Measurements from ENCODE around the gene AEBP2. TPM values are rescaled to one million over a fixed set of nuclear protein-coding genes. Genes with fewer than 3 reads are reported as not detected.
"Not testable (repeated sequence)": the region's sequence is repeated elsewhere in the genome, so short reads cannot be mapped to it uniquely, and the experiment has no call there.

The AEBP2 gene
- total and polyA plus RNA-seq, 3 experiments from 2014 or later = 14.8 to 77.0 (median 73.6) TPM

GRCh38 chr12:19465711-19466110 lies 26.4 kb downstream of the AEBP2 start:
- Histone ChIP-seq H3K36me3 (ENCODE audit: insufficient read depth, low read length) (peaks cover 16% of the 10 kb centered on the region), H3K27me3 (ENCODE audit: insufficient read depth, low read length, poor library complexity, severe bottlenecking) (no peaks in the 10 kb centered on the region), H3K9me3 (ENCODE audit: low read length) (no peaks in the 10 kb centered on the region), H3K27ac (ENCODE audit: low read depth, low read length) (no peak overlapping the region), H3K4me3 (ENCODE audit: low read length) (no peak overlapping the region), H3K4me1 (ENCODE audit: insufficient read depth, low read length) (peaks cover 3% of the 10 kb centered on the region)
- Mint-ChIP-seq H3K9me3 (no peaks in the 10 kb centered on the region), H3K36me3 (peaks cover 13 to 68% (median 24%) of the 10 kb centered on the region in 3 donors), H3K27me3 (no peaks in the 10 kb centered on the region), H3K4me3 (no peak overlapping the region), H3K4me1 (peaks cover 34 to 54% (median 41%) of the 10 kb centered on the region in 3 donors), H3K27ac (peak overlapping the region in 1 of 8 donors; percentile 41)
- no peak for DNase-seq
- POLR2A ChIA-PET = no interaction called here
- CTCF ChIA-PET = no interaction called here

DNA sequence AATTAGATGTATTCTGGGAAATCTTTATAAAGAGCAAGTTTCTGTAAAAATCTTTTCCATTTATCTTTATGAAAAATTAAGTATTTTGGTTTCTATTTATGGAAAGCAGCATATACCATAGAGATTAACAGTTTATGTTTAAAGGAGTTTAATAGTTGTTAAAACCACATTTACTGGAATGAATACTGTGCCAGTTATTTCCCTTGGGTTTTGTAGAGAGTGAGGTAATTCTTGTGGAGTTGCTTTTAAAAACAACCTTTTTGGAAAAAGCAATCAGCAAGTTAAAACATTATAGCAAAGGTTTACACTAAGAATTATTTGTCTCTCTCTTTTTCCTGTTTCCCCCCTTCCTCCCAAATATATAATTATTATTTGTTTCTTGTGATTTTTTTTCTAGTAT lies 34.9 kb downstream of the AEBP2 start:
- Histone ChIP-seq H3K4me3 (ENCODE audit: low read length) (no peak overlapping the region), H3K9me3 (ENCODE audit: low read length) (no peaks in the 10 kb centered on the region), H3K27me3 (ENCODE audit: insufficient read depth, low read length, poor library complexity, severe bottlenecking) (no peaks in the 10 kb centered on the region), H3K4me1 (ENCODE audit: insufficient read depth, low read length) (no peaks in the 10 kb centered on the region), H3K36me3 (ENCODE audit: insufficient read depth, low read length) (peaks cover 13% of the 10 kb centered on the region), H3K27ac (ENCODE audit: low read depth, low read length) (no peak overlapping the region)
- Mint-ChIP-seq H3K27me3 (no peaks in the 10 kb centered on the region), H3K4me3 (no peak overlapping the region), H3K4me1 (peaks cover 39 to 76% (median 74%) of the 10 kb centered on the region in 3 donors), H3K36me3 (peaks cover 33 to 80% (median 33%) of the 10 kb centered on the region in 3 donors), H3K27ac (peak overlapping the region in 1 of 8 donors; percentile 54), H3K9me3 (peaks cover 0 to 4% (median 3%) of the 10 kb centered on the region in 5 donors)
- no peak for DNase-seq
- CTCF ChIA-PET = no interaction called here
- POLR2A ChIA-PET = no interaction called here

DNA sequence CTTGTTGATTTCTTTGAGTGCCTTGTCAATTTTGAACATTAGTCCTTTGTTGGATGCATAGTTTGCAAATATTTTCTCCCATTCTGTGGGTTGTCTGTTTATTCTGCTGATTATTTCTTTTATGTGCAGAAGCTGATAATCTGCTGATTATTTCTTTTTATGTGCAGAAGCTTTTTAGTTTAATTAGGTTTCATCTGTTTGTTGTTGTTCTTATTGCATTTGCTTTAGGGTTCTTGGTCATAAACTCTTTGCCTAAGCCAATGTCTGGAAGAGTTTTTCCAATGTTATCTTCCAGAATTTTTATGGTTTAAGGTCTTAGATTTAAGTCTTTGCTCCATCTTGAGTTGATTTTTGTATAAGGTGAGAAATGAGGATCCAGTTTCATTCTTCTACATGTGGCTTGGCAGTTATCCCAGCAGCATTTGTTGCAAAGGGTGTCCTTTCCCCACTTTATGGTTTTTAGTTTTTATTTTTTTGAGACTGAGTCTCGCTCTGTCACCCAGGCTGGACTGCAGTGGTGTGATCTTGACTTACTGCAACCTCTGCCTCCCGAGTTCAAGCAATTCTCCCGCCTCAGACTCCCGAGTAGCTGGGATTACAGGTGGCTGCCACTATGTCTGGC lies 36.7 kb downstream of the AEBP2 start:
- CTCF ChIA-PET; H3K27me3 Mint-ChIP-seq; H3K27ac ChIP-seq (ENCODE audit: low read depth, low read length); H3K4me1 ChIP-seq (ENCODE audit: insufficient read depth, low read length); DNase-seq; H3K4me3 Mint-ChIP-seq; H3K4me3 ChIP-seq (ENCODE audit: low read length); H3K27me3 ChIP-seq (ENCODE audit: insufficient read depth, low read length, poor library complexity, severe bottlenecking); POLR2A ChIA-PET; H3K9me3 ChIP-seq (ENCODE audit: low read length): not testable (repeated sequence)
- Mint-ChIP-seq H3K9me3 (peaks cover 8 to 17% (median 11%) of the 10 kb centered on the region in 5 donors), H3K4me1 (peaks cover 39 to 82% (median 60%) of the 10 kb centered on the region in 3 donors), H3K27ac (peak overlapping the region in 2 of 8 donors; percentile 9 to 58), H3K36me3 (peaks cover 41 to 82% (median 48%) of the 10 kb centered on the region in 3 donors)
- peaks cover 13% of the 10 kb centered on the region for H3K36me3 ChIP-seq (ENCODE audit: insufficient read depth, low read length)

DNA sequence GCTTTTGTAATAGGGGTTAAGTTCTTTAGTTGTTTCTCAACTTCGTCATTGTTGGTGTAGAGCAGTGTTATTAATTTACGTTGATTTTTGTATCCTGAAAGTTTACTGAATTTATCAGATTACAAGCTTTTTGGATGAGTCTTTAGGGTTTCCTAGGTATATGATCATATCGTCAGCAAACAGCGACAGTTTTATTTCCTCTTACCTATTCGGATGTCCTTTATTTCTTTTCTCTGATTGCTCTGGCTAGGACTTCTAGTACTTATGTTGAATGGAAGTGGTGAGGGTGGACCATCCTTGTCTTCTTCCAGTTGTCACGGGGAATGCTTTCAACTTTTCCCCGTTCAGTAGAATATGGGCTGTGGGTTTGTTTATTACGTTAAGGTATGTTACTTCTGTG lies 37.8 kb downstream of the AEBP2 start:
- CTCF ChIA-PET = no interaction called here
- Histone ChIP-seq H3K4me1 (ENCODE audit: insufficient read depth, low read length) (peaks cover 8% of the 10 kb centered on the region), H3K4me3 (ENCODE audit: low read length) (no peak overlapping the region), H3K36me3 (ENCODE audit: insufficient read depth, low read length) (peaks cover 13% of the 10 kb centered on the region), H3K27ac (ENCODE audit: low read depth, low read length) (no peak overlapping the region), H3K27me3 (ENCODE audit: insufficient read depth, low read length, poor library complexity, severe bottlenecking) (no peaks in the 10 kb centered on the region), H3K9me3 (ENCODE audit: low read length) (peaks cover 6% of the 10 kb centered on the region)
- peak overlapping the region in 6 of 8 donors; percentile 5 to 66 (median 32) for H3K27ac Mint-ChIP-seq
- peaks cover 41 to 78% (median 57%) of the 10 kb centered on the region in 3 donors for H3K4me1 Mint-ChIP-seq
- DNase-seq = no peak
- no peaks in the 10 kb centered on the region for H3K27me3 Mint-ChIP-seq
- H3K4me3 Mint-ChIP-seq = peak overlapping the region in 1 of 7 donors; percentile 6
- H3K9me3 Mint-ChIP-seq = peaks cover 9 to 25% (median 16%) of the 10 kb centered on the region in 5 donors
- peaks cover 43 to 86% (median 56%) of the 10 kb centered on the region in 3 donors for H3K36me3 Mint-ChIP-seq
- POLR2A ChIA-PET = no interaction called here

DNA sequence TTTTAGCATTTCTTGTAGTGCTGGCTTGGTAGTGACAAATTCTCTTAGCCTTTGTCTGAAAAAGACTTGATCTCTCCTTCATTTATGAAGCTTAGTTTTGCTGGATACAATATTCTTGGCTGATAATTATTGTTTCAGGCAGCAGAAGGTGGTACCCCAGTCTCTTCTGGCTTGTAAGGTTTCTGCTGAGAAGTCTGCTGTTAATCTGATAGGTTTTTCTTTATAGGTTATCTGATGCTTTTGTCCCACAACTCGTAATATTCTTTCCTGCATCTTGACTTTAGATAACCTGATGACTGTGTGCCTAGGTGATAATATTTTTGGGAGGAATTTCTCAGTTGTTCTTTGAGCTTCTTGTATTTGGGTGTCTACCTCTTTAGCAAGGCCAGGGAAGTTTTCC lies 41.2 kb downstream of the AEBP2 start:
- H3K9me3 ChIP-seq (ENCODE audit: low read length) = peaks cover 6% of the 10 kb centered on the region
- no peak overlapping the region for H3K27ac ChIP-seq (ENCODE audit: low read depth, low read length)
- Mint-ChIP-seq H3K36me3 (peaks cover 33 to 68% (median 56%) of the 10 kb centered on the region in 3 donors), H3K9me3 (peaks cover 9 to 25% (median 16%) of the 10 kb centered on the region in 5 donors), H3K27me3 (no peaks in the 10 kb centered on the region), H3K4me1 (peaks cover 62 to 88% (median 66%) of the 10 kb centered on the region in 3 donors), H3K27ac (no peak overlapping the region), H3K4me3 (no peak overlapping the region)
- no peaks in the 10 kb centered on the region for H3K36me3 ChIP-seq (ENCODE audit: insufficient read depth, low read length)
- H3K4me1 ChIP-seq (ENCODE audit: insufficient read depth, low read length) = peaks cover 29% of the 10 kb centered on the region
- no peak for DNase-seq
- no peaks in the 10 kb centered on the region for H3K27me3 ChIP-seq (ENCODE audit: insufficient read depth, low read length, poor library complexity, severe bottlenecking)
- POLR2A ChIA-PET = no interaction called here
- CTCF ChIA-PET = no interaction called here
- H3K4me3 ChIP-seq (ENCODE audit: low read length) = no peak overlapping the region

DNA sequence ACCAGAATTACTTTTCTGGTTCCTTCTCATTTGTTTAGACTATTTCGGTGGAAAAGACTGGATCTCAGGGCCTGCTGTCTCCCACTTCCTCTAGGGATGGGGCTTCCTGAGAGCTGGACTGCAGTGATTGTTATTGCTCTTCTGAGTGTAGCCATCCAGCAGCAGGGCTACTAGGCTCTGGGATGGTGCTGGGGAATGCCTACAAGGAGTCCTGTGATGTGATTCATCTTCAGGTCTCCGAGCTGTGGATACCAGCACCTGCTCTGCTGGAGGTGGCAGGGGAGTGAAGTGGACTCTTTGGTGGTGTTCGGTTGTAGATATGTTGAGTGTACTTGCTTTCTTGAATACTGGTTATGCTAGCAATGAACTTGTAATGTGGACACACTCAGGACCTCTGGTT lies 42.7 kb downstream of the AEBP2 start:
- Histone ChIP-seq H3K4me3 (ENCODE audit: low read length) (no peak overlapping the region), H3K4me1 (ENCODE audit: insufficient read depth, low read length) (peaks cover 37% of the 10 kb centered on the region), H3K9me3 (ENCODE audit: low read length) (peaks cover 6% of the 10 kb centered on the region), H3K27ac (ENCODE audit: low read depth, low read length) (no peak overlapping the region), H3K36me3 (ENCODE audit: insufficient read depth, low read length) (peaks cover 7% of the 10 kb centered on the region), H3K27me3 (ENCODE audit: insufficient read depth, low read length, poor library complexity, severe bottlenecking) (no peaks in the 10 kb centered on the region)
- peaks cover 29 to 64% (median 46%) of the 10 kb centered on the region in 3 donors for H3K36me3 Mint-ChIP-seq
- peak overlapping the region; percentile 44 to 95 (median 86) for H3K27ac Mint-ChIP-seq
- H3K4me3 Mint-ChIP-seq = peak overlapping the region in 6 of 7 donors; percentile 48 to 78 (median 67)
- peaks cover 64 to 88% (median 67%) of the 10 kb centered on the region in 3 donors for H3K4me1 Mint-ChIP-seq
- no peak for DNase-seq
- no peaks in the 10 kb centered on the region for H3K27me3 Mint-ChIP-seq
- CTCF ChIA-PET = no interaction called here
- POLR2A ChIA-PET = no interaction called here
- peaks cover 9 to 25% (median 16%) of the 10 kb centered on the region in 5 donors for H3K9me3 Mint-ChIP-seq

DNA sequence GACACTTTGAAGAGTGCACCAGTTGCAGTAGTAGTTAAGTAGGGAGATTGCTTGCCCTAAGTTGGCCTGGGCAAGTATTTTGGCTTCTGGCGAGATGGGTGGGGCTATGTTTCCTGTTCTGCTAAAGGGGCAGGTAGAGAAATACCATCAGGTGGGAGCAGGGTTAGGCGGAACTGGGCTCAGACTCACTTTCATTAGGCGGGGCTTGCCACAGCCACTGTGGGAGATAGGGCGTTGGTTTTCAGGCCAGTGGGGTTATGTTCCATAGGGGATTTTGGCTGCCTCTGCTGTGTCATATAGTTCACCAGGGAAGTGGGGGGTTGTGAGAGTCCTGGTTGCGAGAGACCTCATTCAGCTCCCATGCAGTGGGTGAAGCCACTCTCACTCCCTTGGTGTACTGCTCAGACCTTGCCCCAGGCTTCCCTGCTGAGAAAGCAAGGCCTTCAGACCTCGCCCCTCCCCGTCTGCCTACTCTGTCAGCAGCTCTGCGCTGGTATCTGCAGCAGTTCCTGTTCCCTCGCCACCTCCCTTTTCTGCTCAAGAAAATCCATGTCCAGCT lies 43.3 kb downstream of the AEBP2 start:
- H3K4me1 Mint-ChIP-seq = peaks cover 58 to 87% (median 63%) of the 10 kb centered on the region in 3 donors
- Histone ChIP-seq H3K36me3 (ENCODE audit: insufficient read depth, low read length) (peaks cover 7% of the 10 kb centered on the region), H3K4me1 (ENCODE audit: insufficient read depth, low read length) (peaks cover 37% of the 10 kb centered on the region), H3K9me3 (ENCODE audit: low read length) (peaks cover 6% of the 10 kb centered on the region), H3K27ac (ENCODE audit: low read depth, low read length) (no peak overlapping the region), H3K27me3 (ENCODE audit: insufficient read depth, low read length, poor library complexity, severe bottlenecking) (no peaks in the 10 kb centered on the region), H3K4me3 (ENCODE audit: low read length) (no peak overlapping the region)
- CTCF ChIA-PET = no interaction called here
- peaks cover 24 to 59% (median 40%) of the 10 kb centered on the region in 3 donors for H3K36me3 Mint-ChIP-seq
- no peaks in the 10 kb centered on the region for H3K27me3 Mint-ChIP-seq
- peaks cover 9 to 25% (median 16%) of the 10 kb centered on the region in 5 donors for H3K9me3 Mint-ChIP-seq
- DNase-seq = peak; percentile 16 to 52 (median 22)
- peak overlapping the region; percentile 4 to 87 (median 63) for H3K4me3 Mint-ChIP-seq
- H3K27ac Mint-ChIP-seq = peak overlapping the region; percentile 44 to 95 (median 86)
- POLR2A ChIA-PET = no interaction called here

DNA sequence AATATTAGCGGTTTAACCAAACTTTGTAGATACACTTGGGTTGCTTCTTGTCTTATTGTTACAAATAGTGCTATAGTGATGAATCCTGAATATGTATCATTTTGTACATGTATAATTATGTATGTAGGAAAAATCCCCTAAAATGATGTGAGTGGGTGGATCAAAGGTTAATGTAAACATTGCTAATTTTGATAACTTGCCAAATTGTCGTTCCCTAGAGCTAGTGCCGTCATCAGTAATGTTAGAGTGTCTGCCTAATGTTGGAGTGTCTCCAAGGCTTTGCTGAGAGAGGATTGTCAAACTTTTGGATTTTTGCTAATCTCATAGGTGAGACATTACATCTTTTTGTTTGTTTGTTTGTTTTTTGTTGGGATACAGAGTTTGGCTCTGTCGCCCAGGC lies 44.4 kb downstream of the AEBP2 start:
- no peak overlapping the region for H3K4me3 ChIP-seq (ENCODE audit: low read length)
- POLR2A ChIA-PET = no interaction called here
- H3K9me3 Mint-ChIP-seq = peaks cover 5 to 25% (median 16%) of the 10 kb centered on the region in 5 donors
- CTCF ChIA-PET = no interaction called here
- no peaks in the 10 kb centered on the region for H3K27me3 Mint-ChIP-seq
- no peak overlapping the region for H3K27ac ChIP-seq (ENCODE audit: low read depth, low read length)
- H3K27me3 ChIP-seq (ENCODE audit: insufficient read depth, low read length, poor library complexity, severe bottlenecking) = no peaks in the 10 kb centered on the region
- DNase-seq = no peak
- H3K27ac Mint-ChIP-seq = peak overlapping the region; percentile 36 to 97 (median 84)
- H3K36me3 Mint-ChIP-seq = peaks cover 19 to 56% (median 30%) of the 10 kb centered on the region in 3 donors
- H3K36me3 ChIP-seq (ENCODE audit: insufficient read depth, low read length) = peaks cover 7% of the 10 kb centered on the region
- H3K4me1 ChIP-seq (ENCODE audit: insufficient read depth, low read length) = peaks cover 37% of the 10 kb centered on the region
- peaks cover 60 to 84% (median 63%) of the 10 kb centered on the region in 3 donors for H3K4me1 Mint-ChIP-seq
- peak overlapping the region in 4 of 7 donors; percentile 20 to 72 (median 67) for H3K4me3 Mint-ChIP-seq
- H3K9me3 ChIP-seq (ENCODE audit: low read length) = peaks cover 6% of the 10 kb centered on the region

All from CD8-positive, alpha-beta memory T cell (primary cell).